ENCODE measurements around the gene FLRT1.

FLRT1 gene

DNA sequence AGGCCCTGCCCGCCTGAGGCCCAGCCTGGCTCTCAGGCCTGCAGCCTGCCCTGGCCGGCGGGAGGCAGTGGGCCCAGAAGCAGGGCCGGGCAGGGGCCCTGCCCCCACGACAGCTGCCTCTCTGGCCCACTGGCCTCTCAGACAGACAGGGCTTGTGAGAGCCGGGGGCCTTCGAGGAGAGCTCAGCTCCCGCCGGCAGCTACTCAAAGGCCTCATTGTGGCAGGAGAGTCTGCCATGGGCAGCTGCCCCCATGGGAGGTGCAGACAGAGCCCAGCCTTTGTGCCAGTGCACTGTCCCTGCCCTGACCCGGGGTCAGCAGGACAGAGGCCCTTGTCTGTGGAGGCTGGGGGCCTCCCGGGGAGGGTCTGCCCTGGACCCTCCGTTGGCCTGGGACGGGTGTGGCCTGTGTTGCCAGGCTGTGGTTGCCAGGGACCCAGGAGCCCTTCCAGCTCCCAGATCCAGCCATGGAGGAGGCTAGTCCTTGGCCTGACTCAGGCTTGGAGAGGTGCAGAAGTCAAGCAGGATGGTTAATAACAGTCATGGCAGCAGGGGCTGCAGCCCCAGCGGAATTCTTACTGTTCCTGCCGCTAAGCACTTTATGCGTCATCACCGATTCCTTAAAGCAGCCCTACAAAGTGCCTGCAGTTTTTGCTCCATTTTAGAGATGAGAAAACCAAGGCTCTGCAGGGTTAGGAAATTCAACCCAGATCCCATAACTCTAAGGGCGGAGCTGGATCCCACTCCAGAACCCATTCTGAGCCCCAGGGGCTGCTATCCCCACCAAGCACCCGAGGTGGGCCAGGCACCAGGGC is 12.5 kb downstream of the FLRT1 start:
- Histone ChIP-seq H3K27ac (ENCODE audit: low read length) (no peak overlapping the region), H4K20me1 (ENCODE audit: insufficient read depth, low read length) (no peaks in the 10 kb centered on the region), H3K4me1 (ENCODE audit: low read length) (no peaks in the 10 kb centered on the region), H3K79me2 (ENCODE audit: low read length) (no peaks in the 10 kb centered on the region), H3F3A (ENCODE audit: insufficient read depth, low read length) (no peaks in the 10 kb centered on the region), H2AFZ (ENCODE audit: low read length) (no peak overlapping the region), H3K4me3 (ENCODE audit: low read length) (no peak overlapping the region), H3K9me3 (replicated peaks; ENCODE audit: insufficient read depth, low read length) (no peaks in the 10 kb centered on the region), H3K4me2 (ENCODE audit: low read depth, low read length) (no peak overlapping the region), H3K9ac (ENCODE audit: low read length) (no peak overlapping the region), H3K36me3 (replicated peaks; ENCODE audit: insufficient read depth, low read length) (no peaks in the 10 kb centered on the region), H3K27me3 (replicated peaks; ENCODE audit: insufficient read depth, low read length) (no peaks in the 10 kb centered on the region), H3K9me2 (replicated peaks; ENCODE audit: insufficient read depth, low read length) (no peaks in the 10 kb centered on the region)
- DNase-seq: no peak
- TF ChIP-seq EZH2 (optimal IDR thresholded peaks at IDR 0.05; ENCODE audit: low read depth, low read length) (no peak), EZH2phosphoT487 (IDR thresholded peaks at IDR 0.05; ENCODE audit: low read length) (no peak)
- TF ChIP-seq, protein P1, sequence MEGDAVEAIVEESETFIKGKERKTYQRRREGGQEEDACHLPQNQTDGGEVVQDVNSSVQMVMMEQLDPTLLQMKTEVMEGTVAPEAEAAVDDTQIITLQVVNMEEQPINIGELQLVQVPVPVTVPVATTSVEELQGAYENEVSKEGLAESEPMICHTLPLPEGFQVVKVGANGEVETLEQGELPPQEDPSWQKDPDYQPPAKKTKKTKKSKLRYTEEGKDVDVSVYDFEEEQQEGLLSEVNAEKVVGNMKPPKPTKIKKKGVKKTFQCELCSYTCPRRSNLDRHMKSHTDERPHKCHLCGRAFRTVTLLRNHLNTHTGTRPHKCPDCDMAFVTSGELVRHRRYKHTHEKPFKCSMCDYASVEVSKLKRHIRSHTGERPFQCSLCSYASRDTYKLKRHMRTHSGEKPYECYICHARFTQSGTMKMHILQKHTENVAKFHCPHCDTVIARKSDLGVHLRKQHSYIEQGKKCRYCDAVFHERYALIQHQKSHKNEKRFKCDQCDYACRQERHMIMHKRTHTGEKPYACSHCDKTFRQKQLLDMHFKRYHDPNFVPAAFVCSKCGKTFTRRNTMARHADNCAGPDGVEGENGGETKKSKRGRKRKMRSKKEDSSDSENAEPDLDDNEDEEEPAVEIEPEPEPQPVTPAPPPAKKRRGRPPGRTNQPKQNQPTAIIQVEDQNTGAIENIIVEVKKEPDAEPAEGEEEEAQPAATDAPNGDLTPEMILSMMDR (IDR thresholded peaks at IDR 0.05; ENCODE audit: low read length): no peak

DNA sequence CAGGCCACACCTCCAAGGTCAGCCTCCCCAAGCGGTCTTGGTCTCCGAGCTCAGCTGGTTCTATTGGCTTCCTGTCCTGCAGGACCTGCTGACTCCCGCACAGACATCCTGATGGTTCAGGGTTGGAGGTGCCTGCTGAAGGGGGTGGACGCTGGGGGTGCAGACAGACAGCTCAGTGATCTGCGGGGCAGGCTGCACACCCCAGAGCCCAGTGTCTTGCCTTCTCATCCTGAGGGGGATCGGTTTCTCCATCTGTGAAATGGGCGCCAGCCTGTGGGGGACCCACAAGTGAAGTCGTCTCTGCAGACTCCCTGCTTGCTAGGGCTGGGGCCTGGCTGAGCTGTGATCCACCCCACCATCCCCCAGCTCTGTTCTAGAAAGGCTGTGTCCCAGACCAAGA is 13.8 kb downstream of the FLRT1 start:
- Histone ChIP-seq H3K9me3 (replicated peaks; ENCODE audit: insufficient read depth, low read length) (no peaks in the 10 kb centered on the region), H3K9ac (ENCODE audit: low read length) (no peak overlapping the region), H3K4me3 (ENCODE audit: low read length) (no peak overlapping the region), H3K79me2 (ENCODE audit: low read length) (no peaks in the 10 kb centered on the region), H2AFZ (ENCODE audit: low read length) (no peak overlapping the region), H3K9me2 (replicated peaks; ENCODE audit: insufficient read depth, low read length) (no peaks in the 10 kb centered on the region), H3K36me3 (replicated peaks; ENCODE audit: insufficient read depth, low read length) (no peaks in the 10 kb centered on the region), H3F3A (ENCODE audit: insufficient read depth, low read length) (no peaks in the 10 kb centered on the region), H3K27ac (ENCODE audit: low read length) (no peak overlapping the region), H3K27me3 (replicated peaks; ENCODE audit: insufficient read depth, low read length) (no peaks in the 10 kb centered on the region), H3K4me2 (ENCODE audit: low read depth, low read length) (no peak overlapping the region), H4K20me1 (ENCODE audit: insufficient read depth, low read length) (no peaks in the 10 kb centered on the region), H3K4me1 (ENCODE audit: low read length) (no peaks in the 10 kb centered on the region)
- DNase-seq: no peak
- TF ChIP-seq, protein P1 (IDR thresholded peaks at IDR 0.05; ENCODE audit: low read length): no peak
- TF ChIP-seq EZH2 (optimal IDR thresholded peaks at IDR 0.05; ENCODE audit: low read depth, low read length) (no peak), EZH2phosphoT487 (IDR thresholded peaks at IDR 0.05; ENCODE audit: low read length) (no peak)

DNA sequence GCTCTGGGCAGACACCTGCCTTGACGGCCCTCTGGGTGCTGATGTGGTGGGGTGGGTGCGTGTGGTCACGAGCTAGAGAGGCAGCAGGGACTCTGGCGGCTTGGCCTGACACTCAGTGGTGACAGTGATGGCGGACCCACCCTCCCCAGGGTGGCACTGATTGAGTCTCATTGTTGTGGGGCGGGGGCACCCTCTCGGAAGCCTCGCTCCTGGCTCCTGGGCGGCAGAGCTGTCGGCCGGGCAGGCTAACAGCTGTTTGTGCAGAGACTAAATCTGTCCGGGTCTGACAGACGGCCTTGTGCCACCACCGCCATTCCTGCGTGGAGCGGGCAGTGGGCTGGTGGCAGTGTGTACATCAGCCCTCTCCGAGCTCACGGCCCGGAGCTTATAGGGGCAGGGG is 15.6 kb downstream of the FLRT1 start:
- Histone ChIP-seq H4K20me1 (ENCODE audit: insufficient read depth, low read length) (no peaks in the 10 kb centered on the region), H3K27ac (ENCODE audit: low read length) (no peak overlapping the region), H2AFZ (ENCODE audit: low read length) (no peak overlapping the region)

DNA sequence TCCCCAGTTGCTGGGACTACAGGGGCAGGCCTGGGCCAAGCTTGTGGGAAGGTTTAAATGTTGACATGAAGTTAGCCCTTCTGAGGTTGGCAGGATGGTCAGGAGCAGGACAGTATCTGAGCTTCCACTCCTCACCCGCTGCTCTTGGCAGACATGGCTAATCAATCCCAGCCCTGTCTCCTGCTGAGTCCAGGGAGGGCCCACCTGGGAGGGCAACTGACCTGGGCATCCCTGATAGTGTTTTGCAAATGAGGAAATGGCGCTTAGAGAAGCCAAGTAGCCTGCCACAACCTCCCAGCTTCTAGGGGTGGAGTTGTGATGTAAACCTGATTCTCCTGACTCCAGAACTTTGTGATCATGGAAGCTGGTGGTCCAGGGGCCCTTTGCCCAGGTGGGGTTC is 16.7 kb downstream of the FLRT1 start:
- no peak overlapping the region for H2AFZ ChIP-seq (ENCODE audit: low read length)
- no peak overlapping the region for H3K9ac ChIP-seq (ENCODE audit: low read length)
- no peak for DNase-seq
- H3K27me3 ChIP-seq (replicated peaks; ENCODE audit: insufficient read depth, low read length): no peaks in the 10 kb centered on the region
- H3K9me3 ChIP-seq (replicated peaks; ENCODE audit: insufficient read depth, low read length): no peaks in the 10 kb centered on the region
- H3K36me3 ChIP-seq (replicated peaks; ENCODE audit: insufficient read depth, low read length): no peaks in the 10 kb centered on the region
- H3K4me3 ChIP-seq (ENCODE audit: low read length): no peak overlapping the region
- TF ChIP-seq EZH2phosphoT487 (IDR thresholded peaks at IDR 0.05; ENCODE audit: low read length): no peak
- TF ChIP-seq, protein P1 (IDR thresholded peaks at IDR 0.05; ENCODE audit: low read length): no peak
- no peak for TF ChIP-seq EZH2 (optimal IDR thresholded peaks at IDR 0.05; ENCODE audit: low read depth, low read length)
- no peak overlapping the region for H3K27ac ChIP-seq (ENCODE audit: low read length)
- no peaks in the 10 kb centered on the region for H3F3A ChIP-seq (ENCODE audit: insufficient read depth, low read length)
- H3K4me1 ChIP-seq (ENCODE audit: low read length): no peaks in the 10 kb centered on the region
- no peaks in the 10 kb centered on the region for H3K9me2 ChIP-seq (replicated peaks; ENCODE audit: insufficient read depth, low read length)
- no peaks in the 10 kb centered on the region for H3K79me2 ChIP-seq (ENCODE audit: low read length)
- H3K4me2 ChIP-seq (ENCODE audit: low read depth, low read length): no peak overlapping the region
- no peaks in the 10 kb centered on the region for H4K20me1 ChIP-seq (ENCODE audit: insufficient read depth, low read length)

More for the DNA sequence above, 15.6 kb downstream of the FLRT1 start:
- no peaks in the 10 kb centered on the region for H3K9me2 ChIP-seq (replicated peaks; ENCODE audit: insufficient read depth, low read length)
- no peak overlapping the region for H3K4me3 ChIP-seq (ENCODE audit: low read length)
- no peaks in the 10 kb centered on the region for H3K27me3 ChIP-seq (replicated peaks; ENCODE audit: insufficient read depth, low read length)
- no peaks in the 10 kb centered on the region for H3K36me3 ChIP-seq (replicated peaks; ENCODE audit: insufficient read depth, low read length)
- no peak for TF ChIP-seq EZH2 (optimal IDR thresholded peaks at IDR 0.05; ENCODE audit: low read depth, low read length)
- no peak for TF ChIP-seq EZH2phosphoT487 (IDR thresholded peaks at IDR 0.05; ENCODE audit: low read length)
- H3K79me2 ChIP-seq (ENCODE audit: low read length): no peaks in the 10 kb centered on the region
- no peak overlapping the region for H3K4me2 ChIP-seq (ENCODE audit: low read depth, low read length)
- no peak for DNase-seq
- H3F3A ChIP-seq (ENCODE audit: insufficient read depth, low read length): no peaks in the 10 kb centered on the region
- H3K4me1 ChIP-seq (ENCODE audit: low read length): no peaks in the 10 kb centered on the region
- H3K9me3 ChIP-seq (replicated peaks; ENCODE audit: insufficient read depth, low read length): no peaks in the 10 kb centered on the region
- no peak overlapping the region for H3K9ac ChIP-seq (ENCODE audit: low read length)
